Astrocyte (in vitro differentiated cells and primary cell): Measurements from ENCODE around the gene RDH11. TPM values are rescaled to one million over a fixed set of nuclear protein-coding genes. Genes with fewer than 3 reads are reported as not detected.
A peak's percentile ranks its signal among the peaks of the same experiment; 100 is the strongest.

Experiments
- DNase-seq: peaks from one replicate; pipeline ENCODE4 v3.0.0-alpha.2; 2010; ENCODE audit warnings: low read depth
- FAIRE-seq: peaks from 2 replicates; lab custom pipeline; 2011; peaks lifted over from hg19 to GRCh38; lab: Jason Lieb, UNC
- H2AFZ ChIP-seq: 2 replicates; pipeline ENCODE4 v1.6.0; 2012; ENCODE audit warnings: low read depth, low read length, inconsistent platforms
- H3K27ac ChIP-seq: 2 replicates; pipeline ENCODE4 v1.5.1; 2011; ENCODE audit warnings: low read depth, low read length, inconsistent platforms
- H3K27me3 ChIP-seq: 2 replicates; pipeline ENCODE4 v1.6.0; 2011; ENCODE audit warnings: low read length, inconsistent platforms; ENCODE audit not compliant: insufficient read depth
- H3K36me3 ChIP-seq: 2 replicates; pipeline ENCODE4 v1.5.1; 2011; ENCODE audit warnings: low read length, inconsistent platforms; ENCODE audit not compliant: insufficient read depth
- H3K4me1 ChIP-seq: 2 replicates; pipeline ENCODE4 v1.5.1; 2011; ENCODE audit warnings: low read length, inconsistent platforms; ENCODE audit not compliant: insufficient read depth
- H3K4me2 ChIP-seq: 2 replicates; pipeline ENCODE4 v1.6.0; 2012; ENCODE audit warnings: low read length, inconsistent platforms
- H3K4me3 ChIP-seq: 2 replicates; pipeline ENCODE4 v1.5.1; 2011; ENCODE audit warnings: low read depth, mild to moderate bottlenecking, low read length, inconsistent platforms; ENCODE audit not compliant: insufficient read depth
- H3K79me2 ChIP-seq: 2 replicates; pipeline ENCODE4 v1.6.0; 2012; ENCODE audit warnings: mild to moderate bottlenecking, low read length, inconsistent platforms; ENCODE audit not compliant: insufficient read depth
- H3K9ac ChIP-seq: 2 replicates; pipeline ENCODE4 v1.6.0; 2012; ENCODE audit warnings: mild to moderate bottlenecking, low read length, inconsistent platforms
- H3K9me3 ChIP-seq: 2 replicates; pipeline ENCODE4 v1.5.1; 2012; ENCODE audit warnings: low read depth, mild to moderate bottlenecking, low read length, inconsistent platforms; ENCODE audit not compliant: insufficient read depth
- H4K20me1 ChIP-seq: 2 replicates; pipeline ENCODE4 v1.6.0; 2012; ENCODE audit warnings: low read length, inconsistent platforms; ENCODE audit not compliant: insufficient read depth
- H3K27ac Mint-ChIP-seq: one replicate; pipeline ENCODE4 v1.8.0; 2021; ENCODE audit warnings: mild to moderate bottlenecking, mixed read lengths; ENCODE audit not compliant: unreplicated experiment
- H3K27me3 Mint-ChIP-seq: one replicate; pipeline ENCODE4 v1.8.0; 2021; ENCODE audit warnings: low read depth, mixed read lengths; ENCODE audit not compliant: unreplicated experiment
- H3K36me3 Mint-ChIP-seq: one replicate; pipeline ENCODE4 v1.8.0; 2021; ENCODE audit warnings: low read depth, mixed read lengths; ENCODE audit not compliant: unreplicated experiment
- H3K4me1 Mint-ChIP-seq: one replicate; pipeline ENCODE4 v1.8.0; 2021; ENCODE audit warnings: low read depth, mixed read lengths; ENCODE audit not compliant: unreplicated experiment
- H3K4me3 Mint-ChIP-seq: one replicate; pipeline ENCODE4 v1.8.0; 2021; ENCODE audit warnings: mild to moderate bottlenecking, moderate library complexity, mixed read lengths; ENCODE audit not compliant: unreplicated experiment
- H3K9me3 Mint-ChIP-seq: one replicate; pipeline ENCODE4 v1.8.0; 2021; ENCODE audit warnings: mild to moderate bottlenecking, mixed read lengths; ENCODE audit not compliant: unreplicated experiment
- CTCF ChIP-seq: IDR thresholded peaks from 2 replicates; pipeline ENCODE4 v1.5.1; 2011; ENCODE audit warnings: low read depth, mild to moderate bottlenecking, inconsistent platforms, low read length, moderate library complexity; ENCODE audit not compliant: insufficient read depth
- EZH2 ChIP-seq: IDR thresholded peaks from 2 replicates; pipeline ENCODE4 v1.6.1; 2012; ENCODE audit warnings: mild to moderate bottlenecking, low read length, inconsistent platforms; ENCODE audit not compliant: insufficient read depth
- total RNA-seq: library from RNA; stranded (reverse); gene quantifications from 2 replicates; pipeline ENCODE4 v1.2.1, GENCODE V29; 2021

Gene RDH11
- total RNA-seq, 1 donor from 2014 or later, result 96.2 TPM

- no peaks in the 10 kb centered on the region for H3K9me3 Mint-ChIP-seq
- H3K36me3 Mint-ChIP-seq, result peaks cover 7% of the 10 kb centered on the region
- Histone ChIP-seq H3K79me2 (peaks cover 91% of the 10 kb centered on the region), H3K9ac (no peak overlapping the region), H4K20me1 (peaks cover 81% of the 10 kb centered on the region), H3K36me3 (no peaks in the 10 kb centered on the region), H2AFZ (no peak overlapping the region), H3K27me3 (no peaks in the 10 kb centered on the region), H3K4me1 (no peaks in the 10 kb centered on the region), H3K9me3 (no peaks in the 10 kb centered on the region), H3K4me3 (no peak overlapping the region), H3K4me2 (no peak overlapping the region), H3K27ac (no peak overlapping the region)
- peak overlapping the region; percentile 71 for H3K27ac Mint-ChIP-seq
- no peaks in the 10 kb centered on the region for H3K27me3 Mint-ChIP-seq
- TF ChIP-seq EZH2, result no peak
- no peak for TF ChIP-seq CTCF
- H3K4me1 Mint-ChIP-seq, result peaks cover 14% of the 10 kb centered on the region
- DNase-seq, result peak; percentile 31
- FAIRE-seq, result no peak
- no peak overlapping the region for H3K4me3 Mint-ChIP-seq
Observed at GRCh38 chr14:67665868-67666267, 29.7 kb downstream of the RDH11 start.

- DNase-seq, result no peak
Observed at GRCh38 chr14:67663633-67664032, 31.9 kb downstream of the RDH11 start.

GRCh38 chr14:67653651-67654280 lies 41.8 kb downstream of the RDH11 start:
- no peak for DNase-seq
- Histone ChIP-seq H3K9me3 (no peaks in the 10 kb centered on the region), H3K79me2 (no peaks in the 10 kb centered on the region), H3K36me3 (peaks cover 45% of the 10 kb centered on the region), H3K4me2 (no peak overlapping the region), H3K27ac (no peak overlapping the region), H3K4me1 (no peaks in the 10 kb centered on the region), H3K27me3 (no peaks in the 10 kb centered on the region), H3K4me3 (no peak overlapping the region), H2AFZ (no peak overlapping the region), H4K20me1 (peaks cover 3% of the 10 kb centered on the region), H3K9ac (no peak overlapping the region)
- H3K27me3 Mint-ChIP-seq, result no peaks in the 10 kb centered on the region
- H3K4me3 Mint-ChIP-seq, result no peak overlapping the region
- no peak for TF ChIP-seq CTCF
- no peak for TF ChIP-seq EZH2
- FAIRE-seq, result no peak
- H3K36me3 Mint-ChIP-seq, result peaks cover 11% of the 10 kb centered on the region
- peaks cover 13% of the 10 kb centered on the region for H3K4me1 Mint-ChIP-seq
- H3K9me3 Mint-ChIP-seq, result no peaks in the 10 kb centered on the region
- H3K27ac Mint-ChIP-seq, result peak overlapping the region; percentile 91

More at GRCh38 chr14:67663633-67664032, 31.9 kb downstream of the RDH11 start:
- H3K4me1 Mint-ChIP-seq, result peaks cover 14% of the 10 kb centered on the region
- peaks cover 7% of the 10 kb centered on the region for H3K36me3 Mint-ChIP-seq
- peaks cover 70% of the 10 kb centered on the region for H4K20me1 ChIP-seq
- no peak overlapping the region for H3K4me3 Mint-ChIP-seq
- no peaks in the 10 kb centered on the region for H3K4me1 ChIP-seq
- no peaks in the 10 kb centered on the region for H3K9me3 ChIP-seq
- no peak for TF ChIP-seq EZH2
- no peak for FAIRE-seq
- no peaks in the 10 kb centered on the region for H3K27me3 ChIP-seq
- no peak overlapping the region for H3K27ac Mint-ChIP-seq
- peaks cover 68% of the 10 kb centered on the region for H3K79me2 ChIP-seq
- H3K36me3 ChIP-seq, result peaks cover 7% of the 10 kb centered on the region
- no peak overlapping the region for H3K4me3 ChIP-seq
- H3K4me2 ChIP-seq, result no peak overlapping the region
- H3K9me3 Mint-ChIP-seq, result no peaks in the 10 kb centered on the region
- H2AFZ ChIP-seq, result no peak overlapping the region
- H3K27ac ChIP-seq, result no peak overlapping the region
- H3K27me3 Mint-ChIP-seq, result no peaks in the 10 kb centered on the region
- no peak overlapping the region for H3K9ac ChIP-seq
